HepG2 (cell line): Measurements from ENCODE around the gene ST6GALNAC6. TPM values are rescaled to one million over a fixed set of nuclear protein-coding genes. Genes with fewer than 3 reads are reported as not detected.
A peak's percentile ranks its signal among the peaks of the same experiment; 100 is the strongest.

ENCODE experiments used
- ATAC-seq: fragments of 200-7000 bp; cut with Tn5 transposase; 3 replicates; pipeline ENCODE4 v1.9.1; 2020; ENCODE audit warnings: mild to moderate bottlenecking, moderate library complexity
- BruUV-seq: library from RNA; stranded (reverse); fragments of 400-500 nt; replicated peaks from 2 replicates; lab custom pipeline; 2021; lab: Mats Ljungman, UMichigan
- CTCF ChIA-PET: fragments of 300-600 bp; formaldehyde crosslinking; extraction: SDS; loops from one replicate; lab custom pipeline; 2021; ENCODE audit warnings: low total read pairs, inconsistent platforms, low intra/inter-chr PET ratio; lab: Yijun Ruan, JAX
- POLR2A ChIA-PET: fragments of 350-600 bp; sonication (Branson Sonifier 250); formaldehyde crosslinking; loops from one replicate; lab custom pipeline; 2020; ENCODE audit warnings: antibody characterized with exemption, inconsistent platforms; lab: Yijun Ruan, JAX
- DNase-seq: peaks from one replicate; pipeline ENCODE4 v3.0.0-alpha.2; 2015; ENCODE audit warnings: low spot score
- FAIRE-seq: peaks from 3 replicates; lab custom pipeline; 2011; peaks lifted over from hg19 to GRCh38; lab: Jason Lieb, UNC
- H2AFZ ChIP-seq: one replicate; pipeline ENCODE4 v1.6.1; 2011; ENCODE audit warnings: low read length, inconsistent platforms
- H3K27ac ChIP-seq: fragments of 300-600 bp; 3 replicates; pipeline ENCODE4 v1.8.0; 2011; ENCODE audit warnings: mixed run types, mild to moderate bottlenecking, mixed read lengths, low read length, inconsistent platforms; ENCODE audit not compliant: insufficient read depth; ENCODE audit errors: extremely low read length
- H3K27me3 ChIP-seq, 2 experiments: fragments of 200-600 bp in 1 of 2; 2 replicates in 1 of 2; 3 replicates in 1 of 2; pipeline versions ENCODE4 v1.6.0 to v1.8.0; 2011; ENCODE audit warnings: low read length in 2 of 2, mild to moderate bottlenecking in 2 of 2, moderate library complexity in 2 of 2, inconsistent platforms in 1 of 2; ENCODE audit not compliant: insufficient read depth in 2 of 2, control insufficient read depth in 1 of 2
- H3K36me3 ChIP-seq, 2 experiments: fragments of 200-600 bp in 1 of 2; replicated peaks in 1 of 2; 2 replicates in 1 of 2; 3 replicates in 1 of 2; pipeline versions ENCODE4 v1.5.1 to v1.8.0; 2011; ENCODE audit warnings: low read length in 2 of 2, inconsistent platforms in 1 of 2; ENCODE audit not compliant: insufficient read depth in 2 of 2, control insufficient read depth in 1 of 2
- H3K4me1 ChIP-seq: 2 replicates; pipeline ENCODE4 v1.5.1; 2012; ENCODE audit warnings: low read length, inconsistent platforms; ENCODE audit not compliant: insufficient read depth
- H3K4me2 ChIP-seq: 2 replicates; pipeline ENCODE4 v1.6.0; 2011; ENCODE audit warnings: low read depth, low read length, inconsistent platforms
- H3K4me3 ChIP-seq, 3 experiments: fragments of 200-600 bp in 1 of 3; sonication (generic), shearing (Covaris generic) in 1 of 3; replicated peaks in 1 of 3; 2 replicates each; pipeline ENCODE4 v1.5.1; 2011 to 2016; ENCODE audit warnings: low read length in 3 of 3, inconsistent platforms in 2 of 3, low read depth in 2 of 3, mild to moderate bottlenecking in 2 of 3, control low read depth in 1 of 3, mixed read lengths in 1 of 3; ENCODE audit not compliant: insufficient read depth in 1 of 3
- H3K79me2 ChIP-seq: one replicate; pipeline ENCODE4 v1.6.1; 2011; ENCODE audit warnings: low read length, inconsistent platforms; ENCODE audit not compliant: insufficient read depth
- H3K9ac ChIP-seq: 2 replicates; pipeline ENCODE4 v1.6.0; 2011; ENCODE audit warnings: mild to moderate bottlenecking, low read depth, low read length, inconsistent platforms; ENCODE audit not compliant: insufficient read depth
- H3K9me3 ChIP-seq: 2 replicates; pipeline ENCODE4 v1.5.1; 2012; ENCODE audit warnings: mild to moderate bottlenecking, low read length
- H4K20me1 ChIP-seq: 2 replicates; pipeline ENCODE4 v1.6.0; 2011; ENCODE audit warnings: inconsistent platforms, mild to moderate bottlenecking, low read length, moderate library complexity; ENCODE audit not compliant: insufficient read depth
- CENPBD1 ChIP-seq: sonication (generic); formaldehyde crosslinking; IDR thresholded peaks from 2 replicates; pipeline ENCODE4 v1.8.0; 2022; ENCODE audit warnings: missing genetic modification reagents, low read depth, mild to moderate bottlenecking, borderline replicate concordance
- CREB3 ChIP-seq: sonication (generic); formaldehyde crosslinking; IDR thresholded peaks from 2 replicates; pipeline ENCODE4 v1.5.0; 2020; ENCODE audit warnings: missing genetic modification reagents
- FOXJ3 ChIP-seq: sonication (generic); formaldehyde crosslinking; IDR thresholded peaks from 2 replicates; pipeline ENCODE4 v1.4.0; 2020; ENCODE audit warnings: missing genetic modification reagents, mild to moderate bottlenecking, borderline replicate concordance
- LCORL ChIP-seq, 2 experiments: fragments of 450-650 bp in 1 of 2; sonication (generic) in 1 of 2; formaldehyde crosslinking in 1 of 2; IDR thresholded peaks; 2 replicates each; pipeline versions ENCODE4 v1.5.0 to v1.6.1; 2017 to 2020; ENCODE audit warnings: antibody characterized with exemption in 1 of 2, missing genetic modification reagents in 1 of 2
- MNT ChIP-seq: fragments of 450-650 bp; IDR thresholded peaks from 2 replicates; pipeline ENCODE4 v1.6.1; 2016
- MTA1 ChIP-seq: sonication (generic); formaldehyde crosslinking; IDR thresholded peaks from 2 replicates; pipeline ENCODE4 v1.4.0; 2020; ENCODE audit warnings: missing genetic modification reagents, mild to moderate bottlenecking, borderline replicate concordance
- NR3C1 ChIP-seq: sonication (generic); formaldehyde crosslinking; IDR thresholded peaks from 2 replicates; pipeline ENCODE4 v1.4.0; 2020; ENCODE audit warnings: missing genetic modification reagents
- TFAP4 ChIP-seq: sonication (generic); IDR thresholded peaks from 2 replicates; pipeline ENCODE4 v1.6.1; 2016; ENCODE audit warnings: low read depth, borderline replicate concordance
- TP53 ChIP-seq: sonication (generic); formaldehyde crosslinking; conservative IDR thresholded peaks from 2 replicates; pipeline ENCODE4 v1.4.0; 2020; ENCODE audit warnings: missing genetic modification reagents
- ZBTB21 ChIP-seq: sonication (generic); formaldehyde crosslinking; IDR thresholded peaks from 2 replicates; pipeline ENCODE4 v1.4.0; 2020; ENCODE audit warnings: missing genetic modification reagents
- ZNF280D ChIP-seq: sonication (generic); formaldehyde crosslinking; IDR thresholded peaks from 2 replicates; pipeline ENCODE4 v1.5.1; 2020; ENCODE audit warnings: mild to moderate bottlenecking, missing genetic modification reagents
- ZNF577 ChIP-seq: sonication (generic); formaldehyde crosslinking; IDR thresholded peaks from 2 replicates; pipeline ENCODE4 v1.4.0; 2020; ENCODE audit warnings: mild to moderate bottlenecking, low read depth, missing genetic modification reagents, borderline replicate concordance
- ZNF724P ChIP-seq: sonication (generic); formaldehyde crosslinking; IDR thresholded peaks from 2 replicates; pipeline ENCODE4 v1.8.0; 2022; ENCODE audit warnings: missing genetic modification reagents, borderline replicate concordance
- ZNF878 ChIP-seq: sonication (generic); formaldehyde crosslinking; IDR thresholded peaks from 2 replicates; pipeline ENCODE4 v1.8.1; 2023; ENCODE audit warnings: mild to moderate bottlenecking, missing genetic modification reagents, moderate library complexity
- ZSCAN31 ChIP-seq: sonication (generic); formaldehyde crosslinking; IDR thresholded peaks from 2 replicates; pipeline ENCODE4 v1.5.0; 2020; ENCODE audit warnings: low read depth, mild to moderate bottlenecking, missing genetic modification reagents
- WGBS: methylation state at CpG from one replicate; pipeline ENCODE4 v1.1.6; 2017; ENCODE audit warnings: low lambda C conversion rate; 5-methylcytosine and 5-hydroxymethylcytosine counted together
- in situ Hi-C: cut with HindIII; loops from 2 replicates; pipeline ENCODE4 v1.10.0; 2017; ENCODE audit warnings: low pct_unique_long_range_greater_than_20kb; ENCODE audit not compliant: extremely low pct_ligation_motif_present
- intact Hi-C: fragments of 100-400 bp; cut with micrococcal nuclease; formaldehyde crosslinking; loops from one replicate; pipeline ENCODE4 v1.10.0; 2022; ENCODE audit not compliant: unreplicated experiment
- polyA plus RNA-seq, 8 experiments: library from polyadenylated mRNA; depleted of rRNA in 3 of 8; stranded (reverse) in 7 of 8; unstranded in 1 of 8; fragments of >200 nt; fragmentation: Illumina TruSeq in 4 of 8; extraction: Trizol in 4 of 8; gene quantifications; 2 replicates each; pipeline versions ENCODE4 v1.2.1 to v1.2.3, GENCODE V29; 2011 to 2016; ENCODE audit warnings: low read depth in 4 of 8, missing spikeins in 1 of 8, mixed read lengths in 1 of 8; ENCODE audit not compliant: insufficient read depth in 1 of 8
- total RNA-seq, 5 experiments: library from RNA; depleted of rRNA; stranded (reverse); fragments of >200 nt; fragmentation: Illumina TruSeq; extraction: Trizol; gene quantifications; 2 replicates each; pipeline ENCODE4 v1.2.3, GENCODE V29; 2016; ENCODE audit warnings: low read depth in 1 of 5

ST6GALNAC6 gene
- total and polyA plus RNA-seq, 2 of the 13 experiments (the other 11 are each of a cell fraction or from before 2014, with no cell fraction given), result 18.5 to 65.4 TPM

GRCh38 chr9:127865645-127866464 lies 33.5 kb downstream of the ST6GALNAC6 start (continued):
- peak; percentile 36 for TF ChIP-seq MNT

GRCh38 chr9:127863191-127863621 lies 36.2 kb downstream of the ST6GALNAC6 start:
- no TSS peak for BruUV-seq
- WGBS, result 78% methylated on average over 13 of the region's 13 CpGs
- CTCF ChIA-PET, result no interaction called here

More at GRCh38 chr9:127863191-127863621, 36.2 kb downstream of the ST6GALNAC6 start:
- H3K4me1 ChIP-seq, result peaks cover 56% of the 10 kb centered on the region
- H3K36me3 ChIP-seq, result no peaks in the 10 kb centered on the region; a peak in 1 of 5 replicates
- FAIRE-seq (no peak), ATAC-seq (no peak), DNase-seq (no peak)
- H4K20me1 ChIP-seq, result no peaks in the 10 kb centered on the region
- H3K9ac ChIP-seq, result no peak overlapping the region
- H2AFZ ChIP-seq, result no peak overlapping the region
- H3K27ac ChIP-seq, result no peak overlapping the region
- intact Hi-C loops, result no loop called here
- no peaks in the 10 kb centered on the region for H3K27me3 ChIP-seq
- no peak overlapping the region for H3K4me3 ChIP-seq
- no peak for TF ChIP-seq TP53
- TF ChIP-seq MTA1 (CRISPR knock-in tag), result no peak
- no peak for TF ChIP-seq ZNF280D (CRISPR knock-in tag)
- no peak for TF ChIP-seq ZSCAN31 (CRISPR knock-in tag)
- TF ChIP-seq CREB3 (CRISPR knock-in tag), result no peak
- no peak for TF ChIP-seq ZNF724P (CRISPR knock-in tag)
- TF ChIP-seq TFAP4, result no peak
- TF ChIP-seq NR3C1 (CRISPR knock-in tag), result no peak
- no peak for TF ChIP-seq ZNF878 (CRISPR knock-in tag)
- no peak for TF ChIP-seq FOXJ3 (CRISPR knock-in tag)
- TF ChIP-seq ZNF577, result no peak
- no peak for TF ChIP-seq CENPBD1 (CRISPR knock-in tag)
- TF ChIP-seq LCORL (IDR thresholded peaks at IDR 0.05), result no peak
- TF ChIP-seq LCORL (CRISPR knock-in tag; IDR thresholded peaks at IDR 0.05), result no peak
- TF ChIP-seq ZBTB21, result no peak
- POLR2A ChIA-PET, result interaction anchor here (1.4 kb wide), 1 partner anchor 70 kb away, joined by 3 read pairs; no protein-coding TSS in a partner anchor
- no peaks in the 10 kb centered on the region for H3K9me3 ChIP-seq
- H3K79me2 ChIP-seq, result no peaks in the 10 kb centered on the region
- in situ Hi-C loops, result no loop called here
- no peak overlapping the region for H3K4me2 ChIP-seq
